Measurements from ENCODE around the gene MARCOL.

The MARCOL gene, protein sequence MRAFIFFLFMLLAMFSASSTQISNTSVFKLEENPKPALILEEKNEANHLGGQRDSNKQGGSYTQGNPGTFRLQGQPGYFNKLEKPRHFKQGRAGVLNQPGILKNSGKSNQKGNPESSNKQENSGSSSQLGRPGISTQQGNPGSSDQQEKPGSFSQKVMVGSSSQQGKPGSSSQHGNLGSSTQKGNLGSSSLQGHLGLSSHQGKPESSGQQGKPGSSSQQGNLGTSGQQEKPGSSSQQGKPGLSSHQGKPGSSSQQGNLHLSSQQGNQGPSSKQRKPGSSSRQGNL

GRCh38 chr5:148238418-148238794 is at the start of gene MARCOL:
MARCOL (plus strand) TSS chr5:148238525; CDS start chr5:148238598, 73 bp downstream.
- DNase-seq (ENCODE audit: low read depth) = no peak

- DNase-seq (ENCODE audit: low read depth) = no peak
These were observed 47.3 kb upstream of the MARCOL start for GRCh38 chr5:148191010-148191409.

DNA sequence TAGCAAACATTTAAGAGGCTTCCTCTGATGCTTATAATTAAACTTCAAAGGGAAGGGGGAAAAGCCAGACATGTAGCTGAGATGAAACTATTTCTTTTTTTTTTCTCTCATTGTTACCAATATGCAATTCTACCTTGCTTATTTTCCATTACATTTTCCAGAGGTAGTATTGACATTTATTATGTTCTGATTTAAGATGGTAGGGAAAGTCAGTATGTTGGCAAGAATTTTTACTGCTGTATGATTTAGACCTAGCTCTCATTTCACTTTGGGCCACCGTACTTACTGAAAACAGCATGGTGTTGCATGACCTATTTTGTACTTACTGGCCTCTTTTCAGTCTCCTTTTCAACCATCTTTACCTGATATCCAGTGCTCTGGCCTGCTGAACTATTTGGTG is 45.1 kb upstream of the MARCOL start:
- DNase-seq (ENCODE audit: low read depth) = no peak

DNA sequence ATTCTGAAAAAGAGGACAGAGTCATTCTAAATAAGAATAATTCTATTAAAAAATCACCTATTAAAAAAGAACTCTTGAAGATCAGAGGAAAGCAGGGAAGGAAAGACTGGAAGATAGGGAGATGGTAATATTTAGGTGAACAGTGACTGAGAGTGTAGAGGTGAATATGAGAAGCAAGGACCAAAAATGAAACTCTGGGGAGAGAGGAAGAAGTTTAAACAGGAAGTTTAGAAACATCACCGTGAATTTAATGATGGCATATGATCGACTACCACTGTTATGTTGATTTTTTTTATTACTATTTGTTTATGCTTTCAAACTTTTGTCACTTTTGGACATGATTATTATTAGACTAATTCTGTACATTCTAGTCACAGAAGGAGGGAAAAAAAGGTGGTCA is 37.2 kb upstream of the MARCOL start:
- DNase-seq (ENCODE audit: low read depth) = no peak

- DNase-seq (ENCODE audit: low read depth) = no peak
These were observed 35.7 kb upstream of the MARCOL start, which contains the start of gene SPINK6 for GRCh38 chr5:148202531-148203203. SPINK6 (plus strand) TSS chr5:148203042; CDS start chr5:148203097, 55 bp downstream.

DNA sequence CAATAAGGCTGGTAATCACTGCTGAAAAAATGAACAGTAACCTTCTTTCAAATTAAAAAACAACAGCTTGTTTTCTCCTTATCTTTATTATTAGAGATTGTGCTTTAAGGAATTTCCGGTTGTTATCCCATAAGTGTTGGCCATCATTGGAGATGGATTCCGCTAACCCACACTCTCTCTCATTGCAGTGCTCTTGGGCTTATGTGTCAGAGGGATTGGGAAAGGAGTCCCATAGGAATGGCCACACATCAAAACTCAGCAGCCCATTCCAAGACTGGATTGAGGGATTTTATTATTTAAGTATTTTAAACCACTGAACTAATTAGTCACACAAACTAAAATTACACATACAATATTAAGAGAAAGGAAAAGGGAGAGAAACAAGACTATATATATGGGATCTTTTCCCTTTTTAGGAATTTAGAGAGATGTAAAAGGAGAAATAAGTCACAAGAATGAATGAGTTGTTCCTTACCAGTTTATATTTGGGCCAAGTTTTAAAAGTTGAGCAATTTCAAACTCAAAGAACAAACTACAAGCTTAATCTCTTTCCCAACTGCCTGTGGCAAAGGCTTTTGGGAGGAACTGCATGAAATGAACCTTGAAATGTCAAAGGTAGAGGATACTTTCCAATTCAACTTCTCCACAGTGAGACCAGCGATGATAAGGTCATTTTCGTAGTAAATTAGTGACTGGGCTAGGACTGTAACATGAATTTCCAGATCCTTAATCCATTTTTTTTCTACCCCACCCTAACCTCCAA is 33.1 kb upstream of the MARCOL start:
- no peak for DNase-seq (ENCODE audit: low read depth)

GRCh38 chr5:148205865-148206264 is 32.5 kb upstream of the MARCOL start:
- DNase-seq (ENCODE audit: low read depth) = no peak

DNA sequence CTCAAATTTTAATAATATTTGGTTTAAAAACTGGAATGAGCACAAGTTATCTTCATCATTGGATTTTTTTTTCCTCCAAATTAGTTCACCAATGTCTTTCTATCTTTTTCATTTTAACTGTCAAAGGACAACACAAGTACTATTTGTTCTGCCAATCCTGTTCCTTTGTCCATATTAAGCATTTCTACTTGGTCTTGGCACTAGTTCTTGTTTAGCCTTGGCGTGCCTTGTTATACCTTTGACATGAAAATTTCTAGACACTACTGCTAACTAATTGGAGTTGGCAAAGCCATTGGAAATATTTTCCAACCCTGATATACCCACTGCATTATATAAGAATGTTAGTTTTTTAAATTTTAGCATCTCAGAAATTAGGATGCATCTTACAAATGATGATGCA is 31.7 kb upstream of the MARCOL start:
- DNase-seq (ENCODE audit: low read depth) = no peak

GRCh38 chr5:148208226-148208625 is 30.1 kb upstream of the MARCOL start:
- no peak for DNase-seq (ENCODE audit: low read depth)

- no peak for DNase-seq (ENCODE audit: low read depth)
These were observed 29.1 kb upstream of the MARCOL start for GRCh38 chr5:148209151-148209770.

GRCh38 chr5:148214665-148215185 is 23.6 kb upstream of the MARCOL start:
- DNase-seq (ENCODE audit: low read depth) = no peak

DNA sequence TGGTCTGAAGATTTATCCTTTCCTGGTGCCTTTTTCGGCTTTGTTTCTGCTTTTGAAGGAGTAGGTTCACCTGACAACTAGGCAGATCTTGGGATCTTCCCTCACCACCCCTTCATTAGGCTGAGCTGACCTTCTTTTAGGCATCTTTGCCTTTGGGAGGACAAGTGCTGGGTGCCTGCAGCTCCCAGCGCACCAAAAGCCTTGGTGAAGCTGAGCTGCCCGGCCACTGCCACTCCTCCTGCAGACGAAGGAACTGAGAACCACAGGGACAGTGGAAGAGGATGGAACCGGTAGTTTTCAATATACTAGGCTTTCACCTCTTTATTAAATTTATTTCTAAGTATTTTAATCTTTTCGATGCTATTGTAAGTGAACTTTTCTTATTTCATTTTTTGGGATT is 16.8 kb upstream of the MARCOL start:
- no peak for DNase-seq (ENCODE audit: low read depth)

GRCh38 chr5:148224117-148224742 is 14.1 kb upstream of the MARCOL start:
- DNase-seq (ENCODE audit: low read depth) = peak; percentile 26

GRCh38 chr5:148228392-148228984 is 9.8 kb upstream of the MARCOL start:
- DNase-seq (ENCODE audit: low read depth) = no peak

DNA sequence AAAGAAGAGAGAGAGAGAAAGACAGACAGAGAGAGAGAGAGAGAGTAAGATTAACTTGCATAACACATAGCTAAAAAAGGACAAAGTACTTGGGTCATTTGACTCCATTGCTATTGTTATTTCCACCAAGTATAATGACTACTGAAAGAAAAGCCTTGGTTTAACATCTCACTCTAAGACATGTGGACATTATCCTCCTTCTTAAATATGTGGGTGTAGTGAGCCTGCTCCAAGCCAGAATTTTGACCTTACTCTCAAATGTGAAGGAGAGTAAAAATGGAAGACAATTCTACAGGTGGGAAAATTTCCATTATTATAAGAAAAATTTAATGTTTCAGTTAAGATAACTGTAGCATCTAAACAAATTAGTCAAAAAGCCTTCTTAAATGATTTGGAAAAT is 8.5 kb upstream of the MARCOL start:
- DNase-seq (ENCODE audit: low read depth) = no peak

DNA sequence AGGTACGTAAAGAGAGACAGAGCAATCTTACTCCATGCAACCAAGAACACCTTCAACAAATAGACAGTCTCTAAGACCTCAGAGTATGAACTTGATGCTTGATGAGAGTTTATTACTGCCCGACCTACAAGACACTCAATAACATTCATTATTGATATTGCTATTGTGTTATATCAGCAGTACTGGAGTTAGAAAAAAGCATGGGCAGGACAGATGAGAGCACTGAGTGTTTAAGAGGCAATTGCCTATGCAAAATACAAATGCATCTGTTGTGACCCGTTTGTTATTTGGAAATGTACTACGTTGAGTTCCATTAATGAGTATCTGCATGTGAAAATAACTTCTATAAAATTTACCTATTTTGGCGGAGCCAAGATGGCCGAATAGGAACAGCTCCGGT is 8.1 kb upstream of the MARCOL start:
- DNase-seq (ENCODE audit: low read depth) = no peak

DNA sequence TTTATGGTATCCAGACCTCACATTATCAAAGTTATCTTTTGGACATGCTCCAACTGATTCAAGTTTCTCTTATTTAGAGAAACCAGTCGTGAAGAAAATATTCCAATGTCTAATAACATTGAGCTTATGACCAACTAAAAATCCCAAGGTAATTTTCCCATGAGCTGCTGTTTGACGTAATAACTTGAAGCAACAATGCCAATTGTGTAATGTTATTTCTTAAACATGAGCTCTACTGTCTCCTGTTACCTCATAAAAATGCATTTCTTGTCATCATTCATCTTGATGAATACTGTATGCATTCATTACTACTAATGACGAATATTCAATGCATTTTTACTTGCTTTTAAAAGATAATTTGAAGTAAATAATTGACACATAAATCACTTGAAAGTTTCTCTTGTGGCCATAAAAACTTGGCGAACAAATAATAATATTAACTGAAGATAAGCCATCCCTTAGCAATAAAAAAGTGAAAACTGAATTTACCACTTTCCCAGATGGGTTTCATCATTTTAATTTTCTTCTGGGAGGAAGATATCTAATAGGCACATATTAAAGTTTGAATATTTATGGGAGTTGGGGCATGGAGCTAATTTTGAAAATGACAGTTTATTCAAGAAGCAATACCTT is 424 bp upstream of the MARCOL start:
- DNase-seq (ENCODE audit: low read depth) = no peak

GRCh38 chr5:148248894-148249293 is 10.6 kb downstream of the MARCOL start:
- no peak for DNase-seq (ENCODE audit: low read depth)

DNA sequence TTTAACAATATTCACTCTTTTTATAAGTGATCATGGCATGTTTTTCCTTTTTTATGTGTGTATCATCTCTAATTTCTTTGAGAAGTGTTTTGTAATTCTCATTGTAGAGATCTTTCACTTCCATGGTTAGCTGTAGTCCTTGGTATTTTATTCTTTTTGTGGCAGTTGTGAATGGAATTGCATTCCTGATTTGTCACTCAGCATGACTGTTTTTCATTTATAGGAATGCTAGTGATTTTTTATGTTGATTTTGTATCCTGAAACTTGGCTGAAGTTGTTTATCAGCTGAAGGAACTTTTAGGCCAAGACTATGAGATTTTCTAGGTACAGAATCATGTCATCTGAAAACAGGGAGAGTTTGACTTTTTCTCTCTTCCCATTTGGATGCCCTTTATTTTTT is 17.1 kb downstream of the MARCOL start:
- no peak for DNase-seq (ENCODE audit: low read depth)

- DNase-seq (ENCODE audit: low read depth) = no peak
These were observed 21.0 kb downstream of the MARCOL start for GRCh38 chr5:148259288-148259687.

DNA sequence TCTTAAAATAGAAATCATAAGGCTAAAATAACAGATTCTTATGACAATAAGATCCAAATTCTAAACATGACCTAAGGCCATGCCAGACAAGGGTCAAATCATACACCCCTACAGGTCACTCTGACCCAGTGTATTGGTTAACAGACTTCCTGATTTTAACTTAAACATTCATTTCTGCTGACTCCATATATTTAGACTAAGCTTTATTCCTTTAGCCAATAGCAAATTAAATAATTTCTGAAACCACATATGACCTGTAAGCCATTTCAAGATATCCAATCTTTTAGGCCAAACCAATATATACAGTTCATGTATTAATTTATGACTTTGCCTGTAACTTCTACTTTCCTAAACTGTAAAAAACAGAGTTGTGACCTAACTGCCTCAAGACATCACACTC is 22.9 kb downstream of the MARCOL start:
- DNase-seq (ENCODE audit: low read depth) = no peak
